GM18867 (cell line): ENCODE measurements around the gene ZBTB16.

Source experiments
- ATAC-seq: cut with Tn5 transposase; IDR thresholded peaks from one replicate; pipeline ENCODE4 v1.9.1; 2021; ENCODE audit warnings: mild to moderate bottlenecking, moderate library complexity; ENCODE audit not compliant: unreplicated experiment

The ZBTB16 gene

GRCh38 chr11:114163229-114163631 is 103.7 kb downstream of the ZBTB16 start:
- no peak for ATAC-seq

GRCh38 chr11:114163830-114164401 is 104.4 kb downstream of the ZBTB16 start:
- ATAC-seq, result no peak

DNA sequence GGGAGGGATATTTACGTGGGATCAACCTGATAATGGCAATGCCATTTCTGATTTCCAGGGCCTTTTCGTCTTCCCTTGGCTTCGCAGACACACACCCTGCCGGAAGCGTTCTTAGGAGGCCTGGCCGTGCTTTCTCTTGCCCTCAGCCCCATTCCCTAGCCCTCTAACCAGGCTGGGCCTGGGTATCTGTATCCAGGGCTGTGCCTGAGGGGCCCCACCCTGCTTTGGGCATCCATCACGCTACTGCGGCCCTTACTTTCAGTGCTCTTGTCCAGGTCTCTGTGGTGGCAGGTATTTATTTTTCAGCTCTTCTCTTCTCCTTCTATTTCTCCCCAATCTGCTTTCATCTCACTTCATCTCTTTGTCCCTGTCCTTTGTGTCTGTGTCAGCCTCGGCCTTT is 105.0 kb downstream of the ZBTB16 start:
- ATAC-seq, result no peak

GRCh38 chr11:114165326-114166230 is 106.1 kb downstream of the ZBTB16 start:
- no peak for ATAC-seq

- ATAC-seq, result no peak
Observed at GRCh38 chr11:114166362-114166761, 106.9 kb downstream of the ZBTB16 start.

GRCh38 chr11:114166897-114167323 is 107.4 kb downstream of the ZBTB16 start:
- no peak for ATAC-seq

GRCh38 chr11:114167355-114167754 is 107.8 kb downstream of the ZBTB16 start:
- ATAC-seq, result no peak

GRCh38 chr11:114167771-114168448 is 108.4 kb downstream of the ZBTB16 start:
- no peak for ATAC-seq

DNA sequence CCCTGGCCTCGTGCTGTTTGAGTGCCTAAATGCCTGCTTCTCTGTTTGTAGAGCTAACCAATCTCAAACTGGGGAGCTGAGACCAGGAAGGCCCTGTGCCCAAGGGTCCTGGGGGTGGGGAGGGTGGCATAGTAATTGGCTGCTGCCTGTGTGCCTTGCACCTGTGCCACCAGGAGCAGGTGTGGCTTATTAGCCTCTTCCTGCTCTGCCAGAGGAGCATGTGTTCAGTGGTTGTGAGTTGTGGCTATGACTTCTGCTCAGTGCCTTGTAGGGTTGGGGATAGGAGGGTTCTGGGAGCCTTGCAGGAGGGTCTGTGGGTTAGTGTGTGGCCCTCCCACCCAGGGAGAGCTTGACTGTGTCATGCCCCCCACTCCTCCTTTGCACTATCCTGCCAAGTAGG is 109.2 kb downstream of the ZBTB16 start:
- ATAC-seq, result no peak

DNA sequence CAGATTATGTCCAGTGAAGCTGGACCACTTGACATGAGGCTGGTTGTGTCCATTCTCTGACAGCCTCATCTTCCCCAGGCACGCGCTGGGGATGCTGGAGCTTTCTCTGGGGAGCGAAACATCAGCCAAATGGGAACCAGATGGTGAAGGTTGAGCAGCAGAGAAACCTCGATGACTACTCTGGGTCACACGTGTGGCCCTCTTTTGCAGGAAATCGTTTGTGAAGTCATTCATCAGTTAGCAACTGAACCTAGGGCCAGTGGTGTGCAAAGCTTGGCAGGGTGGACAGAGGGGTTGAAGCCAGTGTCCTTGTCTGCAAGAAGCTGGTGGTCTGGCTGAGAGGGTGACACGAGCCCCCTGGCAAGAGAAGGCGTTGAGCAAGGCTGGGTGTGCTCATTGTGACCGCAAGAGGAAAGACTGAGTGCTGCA is 109.8 kb downstream of the ZBTB16 start:
- ATAC-seq, result no peak

GRCh38 chr11:114169821-114170220 is 110.3 kb downstream of the ZBTB16 start:
- ATAC-seq, result no peak

DNA sequence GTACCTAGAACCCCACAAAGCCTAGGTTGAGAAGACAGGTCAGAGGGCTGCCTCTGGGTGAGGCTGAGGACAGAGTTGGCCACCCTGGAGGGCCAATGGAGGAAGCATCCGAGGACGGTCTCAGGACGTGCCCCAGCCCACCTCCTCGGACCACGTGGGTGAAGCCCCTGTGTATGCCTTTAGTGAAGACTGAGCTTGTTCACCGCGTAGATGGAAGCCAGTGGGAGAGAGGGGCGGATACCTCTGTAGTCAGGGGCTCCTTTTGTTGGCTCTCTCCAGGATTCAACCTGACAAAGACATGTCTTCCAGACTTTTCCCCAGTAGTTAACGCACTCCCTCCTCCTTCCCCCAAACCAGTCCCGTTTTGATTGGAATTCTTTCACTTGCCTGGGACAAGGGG is 110.7 kb downstream of the ZBTB16 start:
- no peak for ATAC-seq

- ATAC-seq, result no peak
Observed at GRCh38 chr11:114171257-114172054, 111.9 kb downstream of the ZBTB16 start.

- no peak for ATAC-seq
Observed at GRCh38 chr11:114172055-114172861, 112.7 kb downstream of the ZBTB16 start.

DNA sequence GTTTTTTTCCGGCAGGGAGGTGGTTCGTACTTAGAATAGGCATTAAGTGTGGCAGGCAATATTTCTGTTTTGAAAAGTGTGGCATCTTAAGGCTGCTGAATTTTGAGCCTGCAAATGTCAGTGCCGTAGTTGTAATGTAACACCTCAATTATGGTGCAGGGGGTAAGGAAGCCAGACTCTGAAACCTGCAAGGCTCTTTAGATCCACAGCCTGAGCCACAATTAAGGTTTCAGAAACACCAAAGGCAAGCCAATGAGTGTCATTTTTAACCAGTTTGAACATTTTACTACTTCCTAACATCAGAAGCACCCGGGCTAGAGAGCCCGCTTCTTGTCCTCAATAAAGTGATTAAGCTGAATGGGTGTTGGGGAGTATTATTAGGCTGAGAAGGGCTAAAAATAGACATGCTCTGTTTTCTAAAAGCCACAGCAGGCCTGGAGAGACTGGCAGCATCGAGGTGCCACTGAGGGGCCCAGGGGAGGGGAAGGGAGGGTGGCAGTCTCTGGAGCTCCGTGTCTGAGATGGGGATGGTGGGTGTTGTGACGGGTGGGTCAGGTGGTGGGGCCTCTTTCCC is 113.4 kb downstream of the ZBTB16 start:
- no peak for ATAC-seq

- no peak for ATAC-seq
Observed at GRCh38 chr11:114173843-114174242, 114.3 kb downstream of the ZBTB16 start.

DNA sequence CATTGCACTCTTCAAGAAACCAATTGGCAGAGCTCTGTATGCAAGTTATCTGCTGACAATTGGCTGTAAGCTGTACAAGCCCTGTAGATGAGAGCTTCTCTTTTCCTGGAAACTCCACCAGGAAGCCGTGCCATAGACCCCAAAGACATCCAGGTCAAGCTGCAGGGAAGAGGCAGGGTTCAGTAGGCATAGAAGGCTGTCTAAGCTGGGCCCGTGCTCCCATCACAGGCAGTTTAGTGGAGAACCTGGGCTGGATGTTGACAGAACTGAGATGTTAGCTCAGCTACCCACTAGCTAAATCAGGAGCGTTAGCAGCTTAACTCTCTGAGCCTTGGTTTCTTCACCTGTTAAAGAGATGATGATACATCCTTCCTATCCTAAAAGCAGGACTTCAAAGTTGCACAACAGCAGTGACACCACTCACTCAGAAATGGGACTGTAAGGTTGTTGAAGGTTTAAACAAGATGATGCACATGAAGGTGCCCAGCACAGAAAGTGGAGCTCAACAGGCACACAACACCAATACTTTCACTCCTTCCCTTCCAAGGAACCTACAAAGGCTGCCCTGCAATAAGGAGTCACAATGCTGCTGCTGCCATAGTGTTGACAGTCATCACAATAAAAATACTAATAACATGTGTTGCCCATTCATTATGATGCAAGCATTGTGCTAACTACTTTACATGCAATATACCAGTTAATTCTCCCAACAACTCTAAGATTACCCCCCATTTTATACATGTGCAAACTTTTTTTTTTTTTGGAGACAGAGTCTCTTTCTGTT is 115.4 kb downstream of the ZBTB16 start:
- ATAC-seq, result no peak

- no peak for ATAC-seq
Observed at GRCh38 chr11:114175706-114176105, 116.2 kb downstream of the ZBTB16 start.

DNA sequence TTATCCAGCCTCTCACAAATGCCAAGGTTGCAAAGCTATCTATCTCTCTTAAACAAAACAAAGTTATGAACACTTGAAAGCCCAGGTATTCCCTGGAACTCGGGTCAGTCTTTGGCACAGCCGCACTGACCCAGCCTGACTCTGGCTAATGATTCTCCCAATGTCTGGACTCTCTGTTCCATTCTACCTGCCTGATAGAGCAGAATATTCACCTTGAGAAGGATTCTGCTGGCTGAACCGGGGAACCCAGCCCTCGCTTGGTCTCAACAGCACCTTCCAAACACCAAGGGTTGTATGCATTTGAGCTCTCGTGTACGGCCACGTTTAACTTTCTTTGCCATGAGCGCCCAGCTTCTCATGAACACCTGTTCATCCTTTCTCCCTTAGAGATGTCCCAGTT is 116.8 kb downstream of the ZBTB16 start:
- no peak for ATAC-seq
